ENCODE data around the gene STS. TPM values are rescaled to one million over a fixed set of nuclear protein-coding genes. Genes with fewer than 3 reads are reported as not detected.

The STS gene
- total and polyA plus RNA-seq, 2 of the 8 experiments (the other 6 are each of a cell fraction or from before 2014, with no cell fraction given): 0.67 to 1.5 TPM

DNA sequence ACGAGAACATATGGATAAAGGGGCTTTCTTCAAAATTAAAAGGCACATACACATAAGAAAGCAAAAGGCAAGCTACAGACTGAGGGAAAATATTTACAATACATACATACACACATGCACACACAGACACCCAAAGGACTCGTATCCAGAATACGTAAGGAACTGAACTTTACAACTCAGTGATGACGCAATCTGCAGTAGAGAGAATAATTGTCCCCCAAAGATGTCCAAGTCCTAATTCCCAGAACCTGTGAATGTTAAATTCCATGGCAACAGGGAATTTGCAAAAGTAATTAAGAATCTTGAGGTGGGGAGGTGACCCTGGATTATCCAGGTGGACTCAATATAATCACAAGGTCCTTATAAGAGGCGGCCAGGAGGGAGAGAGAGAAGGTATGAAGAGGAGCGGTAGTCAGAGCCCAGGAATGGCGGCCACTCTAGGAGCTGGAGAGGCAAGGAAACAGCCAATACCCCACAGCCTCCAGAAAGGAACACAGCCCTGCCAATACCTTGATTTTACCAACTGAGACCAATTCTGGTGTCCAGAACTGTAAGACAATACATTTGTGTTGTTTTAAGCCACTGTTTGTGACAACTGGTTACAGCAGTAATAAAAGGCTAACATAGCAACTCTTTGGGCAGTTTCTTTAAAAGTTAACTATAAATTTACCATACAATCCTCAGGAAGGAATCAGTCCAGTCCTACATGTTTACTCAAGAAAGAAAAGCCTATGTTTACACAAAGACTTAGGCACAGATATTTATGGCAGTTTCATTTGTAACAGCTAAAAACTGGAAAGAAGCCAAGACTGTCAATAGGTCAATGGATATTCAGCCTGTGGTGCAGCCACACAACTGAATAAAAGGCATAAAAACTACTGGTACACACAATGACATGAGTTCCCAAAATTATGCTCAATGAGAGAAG lies 27.3 kb upstream of the STS start (continued):
- TF ChIP-seq EZH2 (IDR thresholded peaks at IDR 0.05; ENCODE audit: low read depth, low read length, severe bottlenecking) (no peak), CREB1 (IDR thresholded peaks at IDR 0.05) (no peak), NRF1 (IDR thresholded peaks at IDR 0.05; ENCODE audit: low read depth, low read length) (no peak)
